Stimulated activated CD8-positive, alpha-beta memory T cell treated with anti-CD3 and anti-CD28 coated beads, Interleukin-12 subunit alpha, Interleukin-12 subunit beta, amount 100 ng/mL, for 24 hours (primary cell): ENCODE data around the gene OXTR.
"Not testable (repeated sequence)": the region's sequence is repeated elsewhere in the genome, so short reads cannot be mapped to it uniquely, and the experiment has no call there.

ENCODE experiments used
- DNase-seq: peaks from one replicate; pipeline ENCODE4 v3.0.0-alpha.2; 2020; ENCODE audit errors: extremely low read depth

Gene OXTR

DNA sequence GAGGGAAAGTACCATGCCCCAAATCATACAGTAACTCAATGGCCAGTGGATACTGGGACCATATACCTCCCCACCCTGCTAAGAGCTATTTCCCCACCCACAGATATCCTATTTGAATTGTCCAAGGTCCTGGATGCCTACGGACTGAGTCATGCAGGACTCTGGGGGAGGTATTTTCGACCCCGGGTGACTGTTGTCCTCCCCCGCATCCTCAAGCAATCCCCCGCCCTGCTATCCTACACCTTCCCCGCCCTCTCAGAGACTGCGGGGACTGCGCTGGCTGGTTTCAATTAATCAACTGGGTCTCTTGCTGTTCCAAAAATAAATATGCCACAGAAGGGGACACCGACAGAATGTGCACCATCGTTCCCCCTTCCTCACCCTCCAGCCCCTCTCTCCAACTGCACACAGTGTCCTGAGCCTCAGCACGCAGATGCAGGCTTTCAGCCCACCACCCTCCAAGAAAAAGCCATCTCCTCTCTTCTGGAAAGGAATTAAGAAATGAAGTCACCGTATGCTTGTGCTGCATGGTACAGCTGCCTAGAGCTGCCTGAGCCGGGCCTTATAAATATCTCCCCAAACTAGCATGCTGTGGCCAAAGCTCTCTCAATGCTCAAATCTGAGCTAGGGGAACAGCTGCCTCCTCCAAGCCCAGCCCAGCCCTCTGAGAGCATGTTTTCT is 27.7 kb downstream of the OXTR start:
- DNase-seq, result no peak

DNA sequence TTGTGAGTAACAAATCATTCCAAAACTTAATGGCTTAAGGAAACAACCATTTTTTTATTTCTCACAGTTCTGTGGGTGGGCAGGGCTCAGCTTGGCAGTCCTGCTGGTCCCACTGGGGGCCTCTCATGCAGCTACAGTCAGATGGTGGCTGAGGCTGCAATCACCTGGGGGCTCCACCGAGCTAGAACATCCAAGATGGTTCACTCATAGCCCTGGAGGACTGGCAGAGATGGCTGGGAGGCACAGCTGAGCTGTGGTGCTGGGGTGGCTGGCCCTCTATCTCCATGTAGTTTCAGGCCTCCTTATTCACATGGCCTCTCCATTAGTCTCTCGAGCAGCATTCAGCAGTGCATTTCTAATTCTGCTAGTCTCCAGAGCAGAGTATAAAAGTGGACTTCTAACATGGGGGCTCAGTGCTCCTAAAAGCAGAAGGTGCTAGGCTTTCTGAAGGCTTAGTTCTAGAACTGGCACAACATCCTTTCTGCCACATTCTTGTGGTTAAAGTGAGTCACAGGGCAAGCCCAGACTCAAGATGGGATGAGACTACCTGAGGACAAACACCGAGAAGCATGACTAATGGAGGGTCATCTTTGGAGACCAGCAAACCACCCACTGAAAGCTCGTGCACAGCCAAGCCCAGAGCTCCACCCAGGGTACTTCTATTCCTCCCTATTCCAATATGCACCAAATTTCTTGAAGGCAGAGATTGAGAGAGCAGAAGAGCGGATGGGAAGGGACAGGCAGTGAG is 29.5 kb downstream of the OXTR start:
- DNase-seq, result no peak

DNA sequence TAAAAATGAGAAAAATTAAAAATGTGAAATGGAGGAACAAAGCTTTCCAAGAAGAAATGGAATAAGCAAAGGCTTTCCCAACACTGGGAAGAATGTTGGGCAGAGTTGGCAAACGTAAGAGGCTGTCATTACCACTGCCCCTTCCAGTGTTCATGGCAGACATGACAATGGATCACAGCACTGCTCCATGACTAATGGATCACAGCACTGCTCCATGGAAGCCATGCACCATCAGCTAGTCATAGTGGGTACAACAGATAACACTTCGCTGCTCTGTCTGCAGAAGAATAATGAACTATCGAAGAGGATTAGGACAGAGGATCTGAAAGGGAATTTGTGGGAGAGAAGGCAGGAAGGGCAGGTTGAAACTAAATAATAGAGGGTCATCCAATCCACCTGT is 30.8 kb downstream of the OXTR start:
- DNase-seq, result no peak

DNA sequence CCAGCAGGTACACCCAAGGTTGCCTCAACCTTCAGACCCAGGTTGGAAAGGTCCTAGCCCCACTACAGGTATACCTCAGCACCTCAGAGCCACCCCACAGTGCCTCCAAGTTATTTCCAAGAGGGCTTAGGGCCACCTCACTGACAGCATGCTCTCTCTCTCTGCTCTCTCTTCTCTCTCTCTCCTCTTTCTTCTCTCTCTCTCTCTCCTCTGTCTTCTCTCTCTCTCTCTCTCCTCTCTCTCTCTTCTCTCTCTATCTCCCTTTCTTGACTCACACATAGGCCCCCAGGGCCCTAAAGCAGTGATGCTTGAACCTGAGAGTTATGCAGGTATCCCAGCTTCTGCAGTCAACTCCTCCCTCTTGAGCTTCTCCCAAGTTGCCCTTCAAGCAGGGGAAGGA is 31.6 kb downstream of the OXTR start:
- DNase-seq, result no peak

DNA sequence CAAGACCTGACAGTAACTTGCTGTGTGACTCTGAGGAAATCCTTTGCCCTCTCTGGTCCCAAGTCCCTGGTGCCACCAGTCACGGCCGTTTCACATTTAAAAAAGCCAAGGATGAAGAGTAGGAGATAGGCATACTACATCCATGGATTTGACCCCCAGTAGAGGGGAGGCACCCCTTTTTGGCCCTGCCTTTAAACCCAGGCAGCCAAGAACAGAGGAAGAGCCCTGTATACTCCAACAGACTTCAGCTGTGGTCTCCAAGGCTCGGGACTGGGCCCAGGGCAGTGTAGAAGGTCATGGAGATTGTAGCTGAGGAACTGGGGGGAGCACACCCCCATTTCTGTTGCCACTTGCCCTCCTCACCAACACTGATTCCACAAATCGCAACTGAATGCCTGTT is 32.1 kb downstream of the OXTR start:
- DNase-seq, result no peak

DNA sequence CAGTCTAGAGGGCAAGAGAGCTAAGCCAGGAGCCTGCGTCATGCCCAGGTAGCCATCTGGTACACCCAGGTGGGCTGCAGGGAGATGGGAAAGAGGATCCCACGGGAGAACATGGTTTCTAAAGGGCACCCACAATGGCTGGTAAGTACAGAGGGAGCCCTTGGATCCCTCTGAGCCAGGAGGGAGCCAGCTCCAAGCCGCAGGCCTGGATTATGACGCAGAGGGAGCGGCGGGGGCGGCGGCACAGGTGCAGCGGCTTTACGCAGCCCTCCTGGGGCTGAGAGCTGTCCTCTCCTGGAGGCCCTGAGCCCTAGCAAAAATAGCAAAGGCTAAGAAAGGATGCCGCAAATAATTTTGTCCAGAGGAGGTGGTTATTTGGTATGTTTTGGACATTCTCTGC is 33.0 kb downstream of the OXTR start:
- DNase-seq, result no peak

DNA sequence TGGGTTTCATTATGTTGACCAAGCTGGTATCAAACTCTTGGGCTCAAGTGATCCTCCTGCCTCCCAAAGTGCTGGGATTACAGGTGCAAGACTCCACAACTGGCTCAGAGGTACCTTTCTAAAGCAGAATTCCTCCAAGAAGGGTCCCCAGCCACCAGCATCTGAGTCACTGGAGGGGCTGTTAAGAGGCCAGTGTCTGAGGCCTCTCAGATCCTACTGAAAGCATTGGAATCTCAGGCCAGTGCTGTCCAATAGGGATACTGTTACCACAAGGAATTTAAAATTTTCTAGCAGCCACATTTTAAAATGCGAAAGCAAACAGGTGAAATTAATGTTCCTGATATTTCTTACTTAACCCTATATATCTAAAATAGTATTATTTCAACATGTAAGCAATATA is 34.5 kb downstream of the OXTR start:
- DNase-seq, result no peak

DNA sequence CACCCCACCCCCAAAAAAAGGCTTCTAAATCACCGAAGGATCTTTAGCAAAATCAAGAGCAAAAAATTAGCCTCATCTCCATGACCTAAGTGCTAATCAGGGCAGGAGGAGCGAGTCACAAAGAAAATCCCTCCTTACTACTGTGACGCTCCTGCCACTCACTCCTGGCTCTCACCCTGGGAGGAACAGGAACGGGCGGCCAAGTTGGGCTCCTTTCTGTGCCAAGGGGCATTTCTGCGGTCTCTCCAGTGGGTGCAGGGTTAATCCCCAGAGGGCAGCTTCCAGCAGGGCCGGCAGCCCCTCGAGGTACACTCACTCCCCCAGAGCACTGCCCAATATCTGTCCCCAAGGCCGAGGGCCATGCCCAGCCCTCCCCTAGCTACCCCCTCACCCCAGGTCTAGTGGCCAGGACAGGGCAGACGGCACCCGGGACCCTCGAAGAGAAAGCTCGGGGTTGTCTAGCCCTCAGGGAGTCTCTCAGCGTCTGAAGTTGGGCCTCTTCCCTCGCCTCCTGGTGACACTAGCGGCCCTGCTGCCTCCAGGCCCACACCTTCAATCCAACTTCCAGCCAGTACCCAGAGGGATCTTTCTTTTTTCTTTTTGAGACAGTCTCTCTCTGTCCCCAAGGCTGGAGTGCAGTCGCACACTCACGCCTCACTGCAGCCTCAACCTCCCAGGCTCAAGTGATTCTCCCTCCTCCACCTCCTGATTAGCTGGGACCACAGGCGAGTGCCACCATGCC is 35.1 kb downstream of the OXTR start:
- no peak for DNase-seq

DNA sequence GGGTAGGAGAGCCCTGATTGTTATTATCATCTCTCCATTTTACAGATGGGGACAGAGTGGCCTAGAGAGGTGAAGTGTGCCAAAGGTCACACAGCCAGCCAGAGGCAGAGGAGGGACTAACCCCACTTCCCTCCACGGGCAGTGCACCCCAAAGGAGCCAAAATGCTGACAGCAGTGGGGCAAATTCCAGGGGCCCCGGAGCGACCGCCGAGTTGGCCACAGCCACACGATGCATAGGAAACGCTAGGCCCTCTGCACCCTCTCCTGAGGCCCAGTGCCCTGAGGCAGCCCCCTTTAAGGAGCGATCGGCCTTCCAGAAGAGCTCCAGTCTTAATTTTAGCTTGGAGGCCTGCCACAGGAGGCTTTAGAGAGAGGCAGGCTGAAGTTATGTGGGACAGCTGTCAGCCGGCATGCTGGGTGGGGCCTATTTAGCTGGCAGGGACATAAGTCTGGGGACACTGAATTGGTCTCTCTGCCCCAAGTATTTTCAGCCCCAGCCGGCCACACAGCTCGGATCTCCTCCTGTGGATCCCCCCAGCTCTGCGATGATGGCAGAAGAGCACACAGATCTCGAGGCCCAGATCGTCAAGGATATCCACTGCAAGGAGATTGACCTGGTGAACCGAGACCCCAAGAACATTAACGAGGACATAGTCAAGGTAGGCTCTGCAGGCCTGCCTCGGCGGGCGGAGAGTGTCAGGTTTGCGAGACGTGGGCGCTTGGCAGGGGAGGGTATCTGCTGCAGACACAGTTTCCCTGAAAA is 35.9 kb downstream of the OXTR start, which contains the start of gene CAV3:
TSS of gene CAV3 (plus strand) at position 471 of the 763 bp plus-strand sequence. CDS start at position 546, 75 bp downstream.
- DNase-seq, result no peak

DNA sequence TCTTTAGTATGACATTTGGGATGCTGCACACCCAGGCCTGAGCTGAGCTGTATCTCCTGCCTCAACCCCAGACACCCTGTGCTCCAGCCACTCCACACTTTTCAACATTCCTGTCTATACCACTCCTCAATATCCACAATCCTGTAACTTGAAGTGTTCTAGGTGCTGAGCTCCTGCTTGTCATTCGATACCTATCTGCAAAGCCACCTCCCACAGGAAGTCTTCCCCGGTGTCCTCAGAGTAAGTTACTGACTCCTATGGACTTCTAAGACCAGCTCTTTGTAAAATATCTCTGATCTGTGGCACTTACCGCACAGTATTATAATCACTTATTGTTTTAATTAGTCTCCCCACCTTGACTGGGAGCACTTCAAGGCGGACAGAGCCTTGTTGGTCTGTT is 37.0 kb downstream of the OXTR start:
- no peak for DNase-seq

DNA sequence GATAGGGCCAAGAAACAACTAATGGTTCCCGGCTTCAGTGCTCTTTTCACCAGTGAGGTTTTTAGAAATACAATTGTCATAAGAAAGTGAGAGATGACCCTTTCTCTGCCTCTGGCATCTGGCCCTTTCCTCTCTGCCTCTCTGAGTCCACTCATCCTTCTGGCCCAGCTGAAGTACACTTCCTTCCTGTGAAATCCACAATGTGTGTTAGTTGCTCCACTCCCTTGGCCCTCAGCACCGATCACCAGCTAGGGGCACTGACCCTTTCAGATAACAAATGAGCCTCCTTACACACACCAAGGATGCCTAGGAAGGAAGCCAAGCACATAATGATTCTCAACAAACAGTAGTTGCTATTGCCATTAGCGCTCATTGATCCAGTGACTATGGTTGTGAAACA is 38.8 kb downstream of the OXTR start:
- DNase-seq, result no peak

DNA sequence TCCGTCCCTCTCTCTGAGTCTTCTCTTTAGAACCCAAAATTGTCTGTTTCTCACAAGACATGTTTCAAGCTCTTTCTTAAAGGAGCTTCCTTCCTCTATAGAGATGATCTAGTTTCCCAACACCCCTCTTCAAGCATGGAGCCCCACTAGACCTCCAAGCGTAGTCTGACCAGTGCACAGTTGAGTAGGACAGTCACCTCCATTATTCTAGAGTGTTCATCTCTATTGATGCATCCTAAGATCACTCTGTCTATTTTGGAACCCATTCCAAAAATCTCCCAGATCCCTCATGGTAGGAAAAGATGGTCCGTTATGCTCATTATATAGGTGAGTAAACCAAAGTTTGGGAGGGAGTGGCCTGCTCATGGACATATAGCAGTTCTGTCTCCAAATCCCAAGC is 39.9 kb downstream of the OXTR start:
- DNase-seq, result no peak

DNA sequence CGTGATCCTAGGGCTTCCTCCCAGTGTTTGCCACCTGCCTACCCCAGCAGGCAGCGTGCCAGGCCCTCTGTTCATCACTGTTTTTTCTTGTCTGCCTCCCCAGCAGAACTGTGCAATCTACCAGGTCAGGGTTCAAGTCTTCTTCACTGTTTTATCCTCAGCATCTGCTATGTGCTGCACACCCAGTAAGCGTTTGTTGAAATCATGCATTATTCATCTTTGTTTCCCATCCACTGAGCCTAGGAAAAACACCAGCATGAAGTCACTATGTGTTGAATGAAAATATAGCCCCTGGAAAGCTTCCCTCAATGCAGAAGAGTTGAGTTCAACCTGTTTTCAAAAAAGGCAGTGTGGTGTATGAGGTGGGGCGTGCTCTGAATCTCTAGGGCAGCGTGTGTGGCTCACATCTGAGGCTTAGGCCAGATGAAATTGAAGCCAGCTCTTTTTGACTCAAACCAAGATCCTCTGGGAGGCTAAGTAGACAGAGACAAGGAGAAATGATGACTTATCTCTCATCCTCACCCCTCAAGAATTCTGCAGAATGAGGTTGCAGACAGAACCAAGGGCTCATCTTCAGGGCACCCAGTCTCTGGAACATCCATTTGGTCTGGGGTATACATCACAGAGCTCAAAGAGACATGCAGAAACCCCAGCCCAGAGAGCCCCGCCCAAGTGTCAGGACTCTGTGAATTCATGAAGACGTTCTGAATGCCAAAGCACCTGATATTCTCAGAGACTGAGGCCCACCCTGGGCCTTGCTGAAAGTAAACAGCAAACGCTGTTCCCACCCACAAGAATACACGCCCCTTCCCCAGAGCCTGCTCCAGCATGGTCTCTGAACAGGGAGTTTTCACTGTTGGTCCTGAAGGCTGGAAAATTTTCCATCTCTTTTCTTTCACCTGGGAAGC is 41.6 kb downstream of the OXTR start:
- DNase-seq, result no peak

DNA sequence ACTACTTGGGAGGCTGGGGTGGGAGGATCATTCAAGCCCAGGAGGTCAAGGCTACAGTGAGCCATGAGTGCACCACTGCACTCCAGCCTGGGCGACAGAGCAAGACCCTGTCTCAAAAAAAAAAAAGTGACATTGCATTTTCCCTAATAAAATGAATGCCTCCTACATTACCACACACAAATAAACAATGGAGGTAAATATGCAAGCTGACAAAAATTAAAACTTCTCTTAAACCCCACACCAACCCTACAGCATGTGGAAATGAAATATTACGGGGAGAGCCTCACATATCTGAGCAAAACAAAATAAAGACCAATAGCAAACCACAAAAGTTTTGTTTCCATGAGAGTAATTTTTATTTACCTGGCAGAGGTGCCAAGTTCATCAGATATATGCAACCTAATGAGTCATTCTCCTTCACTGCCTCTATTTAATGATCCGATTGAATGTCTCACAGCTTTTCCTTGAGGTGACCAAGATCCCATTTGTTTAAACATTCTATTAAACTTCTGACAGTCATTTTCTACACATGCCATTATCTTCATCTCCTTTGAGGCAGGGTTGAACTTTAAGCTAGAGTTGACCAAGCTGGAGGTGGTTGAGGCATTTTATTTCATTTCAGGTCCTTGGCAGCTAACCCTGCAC is 45.2 kb downstream of the OXTR start:
- DNase-seq, result no peak

DNA sequence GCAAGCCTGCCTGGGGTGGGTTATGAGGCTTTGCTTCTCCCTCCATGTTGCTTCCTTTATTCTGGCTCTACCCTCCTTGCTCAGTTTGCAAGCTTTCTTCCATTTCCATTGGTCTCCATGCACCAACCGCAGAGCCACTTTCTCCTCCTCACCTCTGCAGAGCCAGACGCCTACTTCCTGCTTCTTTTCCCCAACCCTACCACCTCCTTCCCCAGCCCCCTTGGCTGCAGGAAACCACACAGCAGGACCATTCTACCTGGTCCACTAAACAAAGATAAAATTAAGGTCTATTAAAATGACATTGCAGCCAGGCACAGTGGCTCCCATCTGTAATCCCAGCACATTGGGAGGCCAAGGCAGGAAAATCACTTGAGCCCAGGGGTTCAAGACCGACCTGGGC is 45.8 kb downstream of the OXTR start:
- DNase-seq, result no peak

DNA sequence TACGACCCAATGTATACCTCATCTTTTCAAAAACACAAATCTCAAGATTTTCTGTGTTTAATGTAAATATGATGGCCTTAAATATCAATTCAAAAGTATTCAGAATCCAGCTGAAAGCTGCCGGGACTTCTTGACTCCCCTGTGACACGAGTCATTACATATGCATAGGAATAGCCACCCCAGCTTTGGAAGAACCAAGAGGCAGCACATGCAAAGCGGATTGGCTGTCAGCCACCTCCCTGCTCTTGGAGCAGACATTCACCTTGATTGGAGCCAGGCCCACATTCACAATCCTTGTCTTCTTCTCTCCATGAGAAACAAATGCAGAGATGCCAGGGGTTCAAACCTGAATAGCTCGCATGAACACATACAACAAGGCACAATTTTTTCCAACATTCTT is 46.6 kb downstream of the OXTR start:
- no peak for DNase-seq

DNA sequence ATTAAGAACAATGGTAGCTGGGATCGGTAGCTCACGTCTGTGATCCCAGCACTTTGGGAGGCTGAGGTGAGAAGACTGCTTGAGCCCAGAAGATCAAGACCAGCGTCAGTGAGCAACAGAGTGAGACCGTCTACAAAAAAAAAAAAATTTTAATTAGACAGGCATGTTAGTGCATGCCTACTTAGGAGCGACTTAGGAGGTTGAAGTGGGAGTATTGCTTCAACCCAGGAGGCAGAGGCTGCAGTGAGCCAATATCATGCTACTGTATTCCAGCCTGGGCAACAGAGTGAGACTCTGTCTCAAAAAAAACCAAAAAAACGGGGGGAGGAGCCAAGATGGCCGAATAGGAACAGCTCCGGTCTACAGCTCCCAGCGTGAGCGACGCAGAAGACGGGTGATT is 53.7 kb downstream of the OXTR start:
- DNase-seq, result not testable (repeated sequence)

DNA sequence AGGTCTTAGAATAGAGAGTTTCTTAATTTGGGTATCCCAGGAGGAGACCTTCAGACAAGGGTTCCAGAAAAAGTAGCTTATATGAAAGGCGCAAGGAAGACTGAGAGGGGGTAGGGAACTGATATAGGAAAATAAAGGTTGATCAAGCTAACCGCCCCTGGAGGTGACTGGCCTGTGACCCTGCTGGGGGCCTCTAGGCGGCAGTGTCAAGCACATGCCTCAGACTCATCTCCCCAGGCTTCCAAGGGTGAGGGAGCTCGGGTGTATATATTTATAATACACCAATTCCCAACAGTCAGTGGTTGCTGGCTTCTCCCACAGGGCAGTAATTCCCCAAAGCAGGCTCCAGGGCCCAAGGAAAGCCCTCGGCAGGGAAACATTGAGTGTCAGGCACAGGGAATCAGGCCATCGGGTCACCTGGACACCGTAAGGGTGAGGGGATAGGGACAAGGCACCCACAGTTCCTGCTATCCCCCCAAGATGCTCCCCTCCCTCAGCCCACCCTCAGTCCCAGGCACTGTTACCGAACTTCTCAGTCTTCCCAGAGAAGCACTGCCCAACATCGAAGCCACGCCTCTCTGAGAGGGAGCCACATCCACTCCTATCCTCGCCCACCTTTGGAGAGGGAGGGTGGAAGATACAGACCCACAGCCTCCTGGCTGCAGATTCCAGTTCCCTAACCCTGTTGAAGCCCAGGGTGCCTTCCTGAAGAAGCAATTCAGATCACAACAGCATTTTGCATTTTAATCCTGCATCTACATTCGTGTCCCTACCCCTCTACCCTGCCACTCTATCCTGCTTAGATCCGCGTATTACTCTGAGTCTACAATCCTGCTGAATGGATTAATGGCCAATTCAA is 55.3 kb downstream of the OXTR start:
- no peak for DNase-seq

DNA sequence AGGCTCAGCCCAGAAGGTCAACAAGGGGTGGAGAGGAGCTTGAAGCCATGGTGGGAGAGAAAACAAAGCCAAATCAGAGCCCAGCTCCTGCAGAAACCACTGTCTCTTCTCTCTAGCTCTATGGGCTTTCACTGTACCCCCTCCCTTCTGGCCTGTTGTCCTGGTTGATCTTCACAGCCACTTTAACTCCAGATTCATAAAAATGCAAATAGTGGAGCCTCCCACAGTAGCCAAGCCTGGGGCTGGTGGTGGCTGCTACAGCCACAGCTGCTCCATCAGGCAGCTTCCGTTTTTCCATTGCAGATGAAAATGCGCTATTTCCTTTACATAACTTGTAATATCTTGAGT is 56.5 kb downstream of the OXTR start:
- DNase-seq, result no peak
